Stimulated activated CD8-positive, alpha-beta memory T cell treated with anti-CD3 and anti-CD28 coated beads, Interleukin-7, amount 100 ng/mL, for 48 hours (primary cell): ENCODE data around the gene IFNA21.
A peak's percentile ranks its signal among the peaks of the same experiment; 100 is the strongest.
"Not testable (repeated sequence)": the region's sequence is repeated elsewhere in the genome, so short reads cannot be mapped to it uniquely, and the experiment has no call there.

Experiments
- DNase-seq, 2 donors: peaks; one replicate each; pipeline ENCODE4 v3.0.0-alpha.2; 2020; ENCODE audit warnings: low read depth in 1 of 2; ENCODE audit errors: extremely low read depth in 1 of 2

The IFNA21 gene

DNA sequence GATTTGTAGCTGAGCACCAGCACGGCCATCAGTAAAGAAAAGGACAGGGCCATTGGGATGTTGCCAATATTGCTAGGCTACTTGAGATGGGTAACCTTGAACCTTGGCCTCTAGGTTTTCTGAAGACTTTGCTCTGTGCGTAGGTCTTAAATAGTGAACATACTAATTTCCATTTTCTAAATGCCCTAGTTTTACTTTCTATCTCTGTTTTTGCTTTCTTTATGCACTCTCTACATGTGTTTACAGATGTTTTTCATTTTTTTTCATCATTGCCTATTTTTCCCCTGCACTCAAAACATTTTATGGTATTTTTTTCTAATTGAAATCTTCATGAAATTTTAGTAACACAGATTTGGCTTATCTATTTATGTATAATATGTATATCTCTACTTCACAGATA lies at the start of gene IFNA21:
Gene IFNA21, minus strand, starts transcription at position 101 of the 400 bp plus-strand sequence. Its CDS starts 48 bp downstream, at position 53.
- DNase-seq: not testable (repeated sequence)

DNA sequence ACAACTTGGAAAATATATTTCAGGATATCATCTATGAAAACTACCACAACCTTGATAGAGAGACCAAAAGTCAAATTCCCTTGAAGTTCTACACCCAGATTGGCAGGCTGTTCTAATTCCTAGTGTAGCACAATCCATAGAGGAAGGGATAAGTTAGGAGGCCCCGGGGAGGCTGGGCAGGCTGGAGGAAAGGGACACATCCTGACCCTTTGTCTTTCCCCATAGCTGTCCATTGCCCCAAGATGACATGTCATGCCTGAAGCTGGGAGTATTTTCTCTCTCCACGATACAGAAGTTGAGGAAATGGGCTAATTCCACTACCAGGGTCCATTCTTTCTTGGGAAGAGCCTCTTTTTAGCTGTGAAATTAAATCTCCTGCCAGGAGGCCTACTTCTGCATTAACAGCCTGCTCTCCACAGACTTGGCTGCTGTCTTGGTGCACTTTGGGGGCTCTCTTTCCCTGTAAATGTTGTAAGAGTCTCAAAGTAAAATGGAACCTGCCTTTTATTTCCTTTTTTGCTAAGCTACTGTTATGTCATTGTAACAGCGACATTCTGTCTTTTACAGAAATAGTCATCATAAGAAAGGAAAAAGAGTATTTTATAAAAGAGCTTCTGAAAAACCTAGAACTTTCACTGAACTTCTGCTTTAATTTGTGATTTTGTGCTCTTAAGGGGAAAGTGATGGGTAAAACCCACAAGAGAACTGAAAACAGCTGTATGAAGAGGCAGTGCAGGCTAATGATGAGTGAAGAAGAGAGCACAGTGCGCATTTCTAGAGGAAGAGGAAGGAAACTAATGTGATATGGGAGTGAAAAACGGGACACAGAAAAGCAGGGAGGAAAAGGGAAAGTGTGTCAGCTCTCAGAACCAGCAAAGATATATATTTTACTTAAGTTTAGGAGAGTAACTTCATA lies 47.2 kb upstream of the IFNA21 start:
- DNase-seq: not testable (repeated sequence)

DNA sequence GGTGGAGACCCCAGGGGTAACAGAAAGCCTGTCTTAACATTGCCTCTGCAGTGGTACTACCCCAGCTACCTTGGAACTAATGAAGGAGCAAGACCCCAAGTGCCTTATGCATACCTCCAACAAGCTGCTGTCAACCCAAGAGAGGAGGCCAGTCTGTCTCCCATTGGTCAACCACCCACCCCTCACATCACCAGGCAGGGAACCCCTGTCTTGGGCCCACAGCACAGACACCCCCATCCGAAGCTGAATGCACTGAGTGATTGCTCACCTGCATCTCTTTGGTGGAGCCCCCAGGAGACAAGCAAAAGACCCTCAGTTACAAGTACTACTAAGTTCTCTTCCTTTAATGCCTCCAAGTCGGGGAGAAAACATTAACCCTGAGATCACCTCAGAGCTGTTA lies 45.7 kb upstream of the IFNA21 start:
- DNase-seq: not testable (repeated sequence)

DNA sequence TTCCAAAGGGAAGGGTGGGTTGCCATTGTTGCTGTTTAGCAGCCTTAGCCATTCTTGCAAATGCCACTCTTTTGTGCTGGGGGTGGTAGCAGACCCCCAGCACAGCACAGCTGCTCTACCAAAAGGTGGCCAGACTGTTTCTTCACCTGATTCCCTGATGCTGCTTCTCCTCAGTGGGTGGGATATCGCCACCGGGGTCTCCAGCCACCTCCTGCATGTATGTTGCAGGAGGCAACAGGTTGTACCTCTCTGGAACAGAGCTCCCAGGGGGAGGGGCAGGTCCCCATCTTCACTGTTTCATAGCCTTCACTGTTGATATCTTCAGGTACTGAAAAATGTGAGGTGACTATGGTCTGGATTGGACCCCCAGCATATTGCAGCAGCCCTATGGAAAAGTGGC lies 44.3 kb upstream of the IFNA21 start:
- not testable (repeated sequence) for DNase-seq

DNA sequence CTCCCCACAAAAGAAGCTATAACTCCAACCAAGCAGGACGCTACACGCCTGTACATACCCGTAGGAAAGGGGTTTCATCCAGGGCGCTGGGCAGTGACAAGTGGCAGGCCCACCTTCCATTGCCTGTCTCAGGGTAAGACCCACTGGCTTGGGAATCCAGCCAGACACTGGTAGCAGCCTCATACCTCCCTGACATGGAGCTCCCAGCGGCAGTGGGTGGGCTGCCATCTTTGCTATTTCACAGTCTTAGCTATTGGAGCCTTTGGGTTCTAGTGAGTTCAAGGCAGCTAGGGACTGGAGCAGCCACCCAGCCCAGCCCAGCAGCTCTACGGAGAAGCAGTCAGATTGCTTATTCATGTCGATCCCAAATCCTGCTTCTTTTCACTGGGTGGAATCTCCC lies 43.9 kb upstream of the IFNA21 start:
- no peak for DNase-seq

DNA sequence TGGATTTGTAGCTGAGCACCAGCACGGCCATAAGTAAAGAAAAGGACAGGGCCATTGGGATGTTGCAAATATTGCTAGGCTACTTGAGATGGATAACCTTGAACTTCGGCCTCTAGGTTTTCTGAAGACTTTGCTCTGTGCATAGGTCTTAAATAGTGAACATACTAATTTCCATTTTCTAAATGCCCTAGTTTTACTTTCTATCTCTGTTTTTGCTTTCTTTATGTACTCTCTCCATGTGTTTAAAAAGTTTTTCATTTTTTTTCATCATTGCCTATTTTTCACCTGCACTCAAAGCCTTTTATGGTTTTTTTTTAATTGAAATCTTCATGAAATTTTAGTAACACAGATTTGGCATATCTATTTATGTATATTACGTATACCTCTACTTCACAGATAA lies 40.6 kb upstream of the IFNA21 start, which contains the start of gene IFNA10:
Gene IFNA10, minus strand, starts transcription at position 101 of the 400 bp plus-strand sequence. Its CDS starts 46 bp downstream, at position 55.
- DNase-seq: not testable (repeated sequence)

DNA sequence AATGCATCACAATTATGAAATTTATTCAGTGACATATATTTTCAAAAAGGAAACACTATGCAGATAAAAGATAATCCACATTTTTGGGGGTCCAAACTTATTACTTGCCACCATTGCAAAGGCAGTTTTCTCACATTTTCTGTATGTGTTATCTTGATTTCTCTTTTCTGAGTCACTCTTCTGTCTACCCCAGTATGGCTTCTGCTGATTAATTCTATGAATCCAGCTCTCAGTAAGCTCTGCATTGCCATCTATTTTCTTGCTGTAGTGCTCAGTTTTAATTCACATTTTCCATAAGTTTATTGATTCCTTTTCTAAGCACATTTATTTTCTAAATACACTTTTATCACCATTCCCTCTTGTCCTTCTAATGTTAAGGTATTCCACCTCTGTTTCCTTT lies 38.7 kb upstream of the IFNA21 start:
- DNase-seq: no peak

DNA sequence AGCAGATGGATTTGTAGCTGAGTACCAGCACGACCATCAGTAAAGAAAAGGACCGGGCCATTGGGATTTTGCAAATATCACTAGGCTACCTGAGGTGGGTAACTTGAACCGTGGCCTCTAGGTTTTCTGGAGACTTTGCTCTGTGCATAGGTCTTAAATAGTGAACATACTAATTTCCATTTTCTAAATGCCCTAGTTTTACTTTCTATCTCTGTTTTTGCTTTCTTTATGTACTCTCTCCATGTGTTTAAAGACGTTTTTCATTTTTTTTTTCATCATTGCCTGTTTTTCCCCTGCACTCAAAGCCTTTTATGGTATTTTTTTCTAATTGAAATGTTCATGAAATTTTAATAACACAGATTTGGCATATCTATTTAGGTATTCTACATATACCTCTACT lies 35.6 kb upstream of the IFNA21 start, which contains the start of gene IFNA7:
Gene IFNA7, minus strand, starts transcription at position 101 of the 400 bp plus-strand sequence. Its CDS starts 40 bp downstream, at position 61.
- not testable (repeated sequence) for DNase-seq

DNA sequence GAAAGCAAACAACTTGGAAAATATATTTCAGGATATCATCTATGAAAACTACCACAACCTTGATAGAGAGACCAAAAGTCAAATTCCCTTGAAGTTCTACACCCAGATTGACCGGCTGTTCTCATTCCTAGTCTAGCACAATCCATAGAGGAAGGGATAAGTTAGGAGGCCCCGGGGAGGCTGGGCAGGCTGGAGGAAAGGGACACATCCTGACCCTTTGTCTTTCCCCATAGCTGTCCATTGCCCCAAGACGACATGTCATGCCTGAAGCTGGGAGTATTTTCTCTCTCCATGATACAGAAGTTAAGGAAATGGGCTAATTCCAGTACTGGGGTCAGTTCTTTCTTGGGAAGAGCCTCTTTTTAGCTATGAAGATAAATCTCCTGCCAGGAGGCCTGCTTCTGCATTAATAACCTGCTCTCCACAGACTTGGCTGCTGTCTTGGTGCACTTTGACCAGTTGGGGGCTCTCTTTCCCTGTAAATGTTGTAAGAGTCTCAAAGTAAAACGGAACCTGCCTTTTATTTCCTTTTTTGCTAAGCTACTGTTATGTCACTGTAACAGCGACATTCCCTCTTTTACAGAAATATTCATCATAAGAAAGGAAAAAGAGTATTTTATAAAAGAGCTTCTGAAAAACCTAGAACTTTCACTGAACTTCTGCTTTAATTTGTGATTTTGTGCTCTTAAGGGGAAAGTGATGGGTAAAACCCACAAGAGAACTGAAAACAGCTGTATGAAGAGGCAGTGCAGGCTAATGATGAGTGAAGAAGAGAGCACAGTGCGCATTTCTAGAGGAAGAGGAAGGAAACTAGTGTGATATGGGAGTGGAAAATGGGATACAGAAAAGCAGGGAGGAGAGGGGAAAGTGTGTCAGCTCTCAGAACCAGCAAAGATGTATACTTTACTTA lies 28.7 kb upstream of the IFNA21 start:
- not testable (repeated sequence) for DNase-seq

DNA sequence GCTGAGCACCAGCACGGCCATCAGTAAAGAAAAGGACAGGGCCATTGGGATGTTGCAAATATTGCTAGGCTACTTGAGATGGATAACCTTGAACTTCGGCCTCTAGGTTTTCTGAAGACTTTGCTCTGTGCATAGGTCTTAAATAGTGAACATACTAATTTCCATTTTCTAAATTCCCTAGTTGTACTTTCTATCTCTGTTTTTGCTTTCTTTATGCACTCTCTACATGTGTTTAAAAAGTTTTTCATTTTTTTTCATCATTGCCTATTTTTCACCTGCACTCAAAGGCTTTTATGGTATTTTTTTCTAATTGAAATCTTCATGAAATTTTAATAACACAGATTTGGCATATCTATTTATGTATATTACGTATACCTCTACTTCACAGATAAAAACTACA lies 21.0 kb upstream of the IFNA21 start, which contains the start of gene IFNA4:
Gene IFNA4, minus strand, starts transcription at position 101 of the 400 bp plus-strand sequence. Its CDS starts 56 bp downstream, at position 45.
- not testable (repeated sequence) for DNase-seq

DNA sequence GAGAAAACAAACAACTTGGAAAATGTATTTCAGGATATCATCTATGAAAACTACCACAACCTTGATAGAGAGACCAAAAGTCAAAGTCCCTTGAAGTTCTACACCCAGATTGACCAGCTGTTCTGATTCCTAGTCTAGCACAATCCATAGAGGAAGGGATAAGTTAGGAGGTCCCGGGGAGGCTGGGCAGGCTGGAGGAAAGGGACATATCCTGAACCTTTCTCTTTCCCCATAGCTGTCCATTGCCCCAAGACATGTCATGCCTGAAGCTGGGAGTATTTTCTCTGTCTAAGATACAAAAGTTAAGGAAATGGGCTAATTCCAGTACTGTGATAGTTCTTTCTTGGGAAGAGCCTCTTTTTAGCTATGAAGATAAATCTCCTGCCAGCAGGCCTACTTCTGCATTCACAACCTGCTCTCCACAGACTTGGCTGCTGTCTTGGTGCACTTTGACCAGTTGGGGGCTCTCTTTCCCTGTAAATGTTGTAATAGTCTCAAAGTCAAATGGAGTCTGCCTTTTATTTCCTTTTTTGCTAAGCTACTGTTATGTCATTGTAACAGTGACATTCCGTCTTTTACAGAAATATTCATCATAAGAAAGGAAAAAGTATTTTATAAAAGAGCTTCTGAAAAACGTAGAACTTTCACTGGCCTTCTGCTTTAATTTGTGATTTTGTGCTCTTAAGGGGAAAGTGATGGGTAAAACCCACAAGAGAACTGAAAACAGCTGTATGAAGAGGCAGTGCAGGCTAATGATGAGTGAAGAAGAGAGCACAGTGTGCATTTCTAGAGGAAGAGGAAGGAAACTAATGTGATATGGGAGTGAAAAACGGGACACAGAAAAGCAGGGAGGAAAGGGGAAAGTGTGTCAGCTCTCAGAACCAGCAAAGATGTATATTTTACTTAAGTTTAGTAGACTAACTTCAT lies 16.6 kb upstream of the IFNA21 start:
- not testable (repeated sequence) for DNase-seq

DNA sequence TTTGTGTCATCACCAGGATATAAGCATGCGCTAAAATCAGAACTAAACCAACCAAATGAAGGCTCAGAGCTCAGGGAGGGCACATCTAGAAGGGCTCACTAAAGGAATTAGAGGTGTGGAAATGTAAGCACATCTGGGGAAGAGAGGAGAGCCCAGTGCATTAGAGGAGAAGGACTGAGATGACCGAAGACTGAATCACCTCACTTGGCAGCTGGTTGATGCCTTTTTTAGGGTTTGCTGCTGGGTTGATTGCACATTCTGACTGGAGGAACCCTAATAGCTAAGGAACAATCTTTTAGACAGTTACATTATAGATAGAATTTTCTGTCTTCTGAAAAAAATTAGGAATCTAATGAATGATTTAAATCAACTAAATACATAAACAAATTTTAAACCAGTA lies 8.2 kb upstream of the IFNA21 start:
- no peak for DNase-seq

DNA sequence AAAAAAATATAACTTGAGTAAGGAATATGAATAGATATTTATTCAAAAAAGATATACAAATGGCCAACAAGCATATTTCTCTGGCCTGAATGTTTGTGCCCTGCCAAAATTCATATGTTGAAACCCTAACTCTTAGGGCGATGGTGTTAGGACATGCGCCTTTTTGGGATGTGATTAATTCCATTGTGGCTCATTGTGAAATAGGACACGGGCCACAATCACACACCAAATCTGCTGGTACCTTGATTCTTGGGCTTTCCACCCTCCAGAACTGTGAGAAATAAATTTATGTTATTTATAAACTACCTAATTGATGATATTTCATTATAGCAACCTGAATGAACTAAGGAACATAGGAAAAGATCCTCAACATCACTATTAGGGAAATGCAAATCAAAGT lies 5.7 kb upstream of the IFNA21 start:
- no peak for DNase-seq

DNA sequence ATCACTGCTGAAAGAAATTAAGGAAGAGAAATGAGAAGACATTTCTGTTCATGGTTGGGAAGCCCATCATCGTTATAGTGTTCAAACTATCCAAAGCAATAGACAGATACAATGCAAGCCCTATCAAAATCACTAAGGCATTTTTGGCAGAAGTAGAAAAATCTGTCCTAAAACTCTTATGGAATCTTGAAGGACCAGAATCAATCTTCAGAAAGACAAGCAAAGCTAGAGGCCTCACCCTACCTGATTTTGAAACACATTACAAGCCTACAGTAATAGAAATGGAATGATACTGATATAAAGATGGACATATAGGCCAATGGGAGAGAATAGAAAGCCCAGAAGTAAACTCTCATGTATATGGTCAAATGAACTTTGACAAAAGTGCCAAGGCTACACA lies 4.9 kb upstream of the IFNA21 start:
- no peak for DNase-seq

DNA sequence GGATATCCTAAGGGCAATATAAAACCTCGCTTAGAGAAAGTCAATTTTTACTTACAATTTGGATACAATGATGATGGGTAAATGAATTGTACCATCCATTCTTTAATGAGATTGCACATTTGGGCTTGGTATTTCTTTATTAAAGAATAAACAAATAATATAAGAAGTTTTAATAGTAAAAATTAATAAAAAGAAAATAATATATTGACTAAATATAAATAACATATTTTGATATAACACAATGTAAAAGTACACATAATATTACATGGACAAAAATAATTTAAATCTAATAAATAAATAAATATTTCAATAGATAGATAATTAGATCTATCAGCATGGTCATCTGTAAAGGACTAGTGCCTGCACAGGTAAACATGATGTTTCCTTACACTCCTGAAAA lies 944 bp downstream of the IFNA21 start:
- no peak for DNase-seq

DNA sequence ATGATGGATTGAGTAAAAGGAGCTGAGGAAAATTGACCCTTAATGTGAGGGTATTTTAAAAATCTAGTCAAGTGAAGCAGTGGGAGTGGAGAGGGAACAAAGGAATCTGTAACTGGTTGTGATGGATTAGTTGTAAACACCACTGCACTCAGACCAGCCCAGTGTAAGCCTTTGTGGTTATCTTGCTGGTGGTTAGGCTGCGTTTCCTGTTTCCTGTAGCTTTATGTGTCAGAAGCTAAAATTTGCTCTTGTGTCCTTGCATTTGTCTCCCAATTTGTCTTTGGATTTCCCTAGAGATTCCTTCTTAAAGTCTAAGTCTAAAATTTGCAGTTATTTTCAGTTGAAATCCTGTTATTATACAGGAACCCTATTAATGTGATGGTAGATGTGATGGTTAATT lies 6.3 kb downstream of the IFNA21 start:
- peak in 1 of 2 donors; percentile 8 for DNase-seq

DNA sequence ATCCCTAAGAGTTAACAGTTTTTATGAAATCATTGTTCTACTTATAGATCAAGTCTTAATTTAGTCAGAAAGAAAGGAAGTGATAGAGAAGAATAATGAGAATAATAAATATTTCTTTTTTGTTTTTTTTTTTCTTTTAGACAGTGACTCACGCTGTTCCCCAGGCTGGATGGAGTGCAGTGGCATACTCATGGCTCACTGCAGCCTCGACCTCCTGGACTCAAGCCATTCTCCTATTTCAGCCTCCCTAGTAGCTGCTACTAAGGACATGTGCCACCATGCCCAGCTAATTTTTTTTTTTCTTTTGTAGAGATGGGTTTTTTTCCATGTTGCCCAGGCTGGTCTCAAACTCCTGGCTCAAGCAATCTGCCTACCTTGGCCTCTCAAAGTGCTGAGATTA lies 11.0 kb downstream of the IFNA21 start:
- DNase-seq: no peak

DNA sequence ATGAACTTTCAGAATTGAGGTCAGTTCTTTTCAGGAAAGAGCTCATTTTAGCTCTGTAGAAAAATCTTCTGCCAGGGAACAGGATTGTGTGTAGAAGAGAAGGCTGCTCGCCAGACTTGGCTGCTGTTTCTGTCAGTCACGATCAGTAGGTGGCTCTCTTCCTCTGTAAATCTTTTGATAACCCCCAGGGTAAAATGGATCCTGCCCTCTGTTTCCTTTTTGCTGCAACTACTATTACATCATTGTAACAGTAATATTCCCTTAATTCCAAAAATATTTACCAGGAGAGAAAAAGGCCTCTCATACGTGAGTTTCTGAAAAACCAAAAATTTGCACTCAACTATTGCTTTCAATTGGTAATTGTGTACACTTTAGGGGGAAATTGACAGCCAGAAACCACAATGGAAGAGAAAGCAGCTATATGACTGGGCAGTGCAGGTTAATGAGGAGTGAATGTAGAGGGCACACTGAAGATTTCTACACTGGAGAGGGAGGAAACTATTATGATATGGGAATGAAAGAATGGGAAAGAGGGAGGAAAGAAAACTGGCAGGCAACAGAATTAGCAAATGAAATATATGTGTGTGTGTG lies 12.3 kb downstream of the IFNA21 start:
- DNase-seq: no peak

DNA sequence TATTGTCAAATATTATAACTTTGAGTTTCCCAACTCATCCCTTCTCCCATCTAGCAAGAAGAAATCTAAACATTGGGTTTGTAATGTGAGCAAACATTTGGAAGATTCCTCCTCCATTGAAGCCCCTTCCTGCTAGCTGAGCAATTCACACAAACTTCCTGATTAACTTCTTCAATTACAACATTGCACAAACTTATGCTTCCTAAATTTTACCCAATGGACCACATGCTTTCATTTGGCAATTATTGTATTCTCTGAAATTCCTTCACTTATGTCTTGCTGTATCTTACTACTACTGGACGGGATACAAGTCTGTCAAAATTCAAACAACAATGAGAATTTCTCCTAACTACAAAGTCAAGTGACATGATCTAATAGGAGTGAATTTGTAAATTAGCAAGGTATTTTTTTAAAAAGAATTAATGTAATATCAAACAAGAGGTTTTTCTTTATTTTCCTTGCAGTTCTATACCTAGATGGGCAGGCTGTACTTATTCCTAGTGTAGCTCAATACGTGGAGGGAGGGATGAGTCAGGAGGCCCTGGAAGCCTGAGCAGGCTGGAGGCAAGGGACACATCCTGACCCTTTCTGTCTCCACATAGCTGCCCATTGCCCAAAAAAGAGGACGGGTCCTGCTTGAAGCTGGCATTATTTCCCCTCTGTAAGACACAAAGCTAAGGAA lies 13.0 kb downstream of the IFNA21 start:
- DNase-seq: no peak
